ENCODE results near the gene FAM186B.
"Not testable (repeated sequence)": the region's sequence is repeated elsewhere in the genome, so short reads cannot be mapped to it uniquely, and the experiment has no call there.

Gene FAM186B

GRCh38 chr12:49605539-49605938 is at the start of gene FAM186B:
FAM186B (minus strand) TSS chr12:49605639; CDS start chr12:49605477, 162 bp downstream.
- not testable (repeated sequence) for DNase-seq

GRCh38 chr12:49654715-49655114 is 49.3 kb upstream of the FAM186B start:
- DNase-seq, result no peak

GRCh38 chr12:49652921-49653520 is 47.6 kb upstream of the FAM186B start:
- DNase-seq, result no peak

GRCh38 chr12:49651855-49652254 is 46.4 kb upstream of the FAM186B start:
- no peak for DNase-seq

GRCh38 chr12:49649892-49650291 is 44.5 kb upstream of the FAM186B start:
- no peak for DNase-seq

- DNase-seq, result no peak
Observed at GRCh38 chr12:49649445-49649844, 44.0 kb upstream of the FAM186B start.

- DNase-seq, result no peak
Observed at GRCh38 chr12:49648712-49649003, 43.2 kb upstream of the FAM186B start.

- DNase-seq, result no peak
Observed at GRCh38 chr12:49647827-49648711, 42.6 kb upstream of the FAM186B start.

GRCh38 chr12:49646871-49647654 is 41.6 kb upstream of the FAM186B start:
- no peak for DNase-seq

- no peak for DNase-seq
Observed at GRCh38 chr12:49646331-49646830, 40.9 kb upstream of the FAM186B start.

GRCh38 chr12:49645146-49646039 is 40.0 kb upstream of the FAM186B start:
- DNase-seq, result no peak

- DNase-seq, result peak; percentile 85 to 86
Observed at GRCh38 chr12:49644620-49644994, 39.2 kb upstream of the FAM186B start.

- DNase-seq, result no peak
Observed at GRCh38 chr12:49643961-49644619, 38.7 kb upstream of the FAM186B start.

GRCh38 chr12:49643135-49643534 is 37.7 kb upstream of the FAM186B start:
- no peak for DNase-seq

- DNase-seq, result no peak
Observed at GRCh38 chr12:49642370-49642802, 36.9 kb upstream of the FAM186B start.

GRCh38 chr12:49641748-49642369 is 36.4 kb upstream of the FAM186B start:
- no peak for DNase-seq

- peak; percentile 64 to 68 for DNase-seq
Observed at GRCh38 chr12:49636979-49637755, 31.7 kb upstream of the FAM186B start.

GRCh38 chr12:49636574-49636973 is 31.1 kb upstream of the FAM186B start:
- DNase-seq, result no peak

- DNase-seq, result no peak
Observed at GRCh38 chr12:49635656-49636055, 30.2 kb upstream of the FAM186B start.

- DNase-seq, result no peak
Observed at GRCh38 chr12:49635036-49635435, 29.6 kb upstream of the FAM186B start.
